HEK293T (cell line): ENCODE results near the gene TMEM223.

Experiments
- CTCF ChIA-PET: fragments of 350-600 bp; formaldehyde crosslinking; extraction: SDS; loops from one replicate; lab custom pipeline; 2021; ENCODE audit warnings: antibody characterized with exemption, inconsistent platforms; lab: Yijun Ruan, JAX
- POLR2A ChIA-PET: fragments of 350-600 bp; formaldehyde crosslinking; extraction: SDS; loops from one replicate; lab custom pipeline; 2020; ENCODE audit warnings: antibody characterized with exemption, inconsistent platforms; lab: Yijun Ruan, JAX
- DNase-seq: peaks from one replicate; pipeline ENCODE4 v3.0.0; 2012; ENCODE audit warnings: mixed read lengths; ENCODE audit errors: extremely low spot score
- ARNT ChIP-seq: fragments of 450-650 bp; IDR thresholded peaks from 2 replicates; pipeline ENCODE4 v1.6.1; 2017; ENCODE audit warnings: mild to moderate bottlenecking
- BHLHE40 ChIP-seq: fragments of 450-650 bp; IDR thresholded peaks from 2 replicates; pipeline ENCODE4 v1.6.1; 2016; ENCODE audit warnings: mild to moderate bottlenecking, moderate library complexity, borderline replicate concordance
- CTBP1 ChIP-seq: fragments of 450-650 bp; IDR thresholded peaks from 2 replicates; pipeline ENCODE4 v1.6.1; 2016; ENCODE audit warnings: borderline replicate concordance
- ELF4 ChIP-seq: fragments of 450-650 bp; IDR thresholded peaks from 2 replicates; pipeline ENCODE4 v1.6.1; 2017; ENCODE audit warnings: antibody characterized with exemption
- FOXA1 ChIP-seq: fragments of 450-650 bp; IDR thresholded peaks from 2 replicates; pipeline ENCODE4 v1.6.1; 2016; ENCODE audit warnings: mild to moderate bottlenecking
- FOXK2 ChIP-seq: fragments of 450-650 bp; IDR thresholded peaks from 2 replicates; pipeline ENCODE4 v1.6.1; 2016; ENCODE audit warnings: mild to moderate bottlenecking
- FOXM1 ChIP-seq: fragments of 450-650 bp; IDR thresholded peaks from 2 replicates; pipeline ENCODE4 v1.6.1; 2017; ENCODE audit warnings: mild to moderate bottlenecking, borderline replicate concordance
- HDGF ChIP-seq: fragments of 450-650 bp; IDR thresholded peaks from 2 replicates; pipeline ENCODE4 v1.6.1; 2017; ENCODE audit warnings: antibody characterized with exemption, borderline replicate concordance
- L3MBTL2 ChIP-seq: fragments of 450-650 bp; conservative IDR thresholded peaks from 2 replicates; pipeline ENCODE4 v1.6.1; 2016; ENCODE audit warnings: mild to moderate bottlenecking
- LEF1 ChIP-seq: fragments of 450-650 bp; IDR thresholded peaks from 2 replicates; pipeline ENCODE4 v1.6.1; 2017; ENCODE audit warnings: mild to moderate bottlenecking, borderline replicate concordance
- NFRKB ChIP-seq: fragments of 450-650 bp; IDR thresholded peaks from 2 replicates; pipeline ENCODE4 v1.6.1; 2016; ENCODE audit warnings: mild to moderate bottlenecking, moderate library complexity
- PKNOX1 ChIP-seq: fragments of 450-650 bp; IDR thresholded peaks from 2 replicates; pipeline ENCODE4 v1.6.1; 2016
- SP1 ChIP-seq: fragments of 450-650 bp; IDR thresholded peaks from 2 replicates; pipeline ENCODE4 v1.6.1; 2017
- SUZ12 ChIP-seq: fragments of 450-650 bp; IDR thresholded peaks from 2 replicates; pipeline ENCODE4 v1.6.1; 2016; ENCODE audit warnings: mild to moderate bottlenecking
- TARDBP ChIP-seq: fragments of 450-650 bp; IDR thresholded peaks from 2 replicates; pipeline ENCODE4 v1.6.1; 2016
- ZNF384 ChIP-seq: fragments of 450-650 bp; IDR thresholded peaks from 2 replicates; pipeline ENCODE4 v1.6.1; 2016

TMEM223 gene, protein sequence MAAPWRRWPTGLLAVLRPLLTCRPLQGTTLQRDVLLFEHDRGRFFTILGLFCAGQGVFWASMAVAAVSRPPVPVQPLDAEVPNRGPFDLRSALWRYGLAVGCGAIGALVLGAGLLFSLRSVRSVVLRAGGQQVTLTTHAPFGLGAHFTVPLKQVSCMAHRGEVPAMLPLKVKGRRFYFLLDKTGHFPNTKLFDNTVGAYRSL

GRCh38 chr11:62791501-62792201, at the start of gene TMEM223:
TSS of gene TMEM223 (minus strand) at chr11:62792006. CDS start at chr11:62791994, 12 bp downstream.
- POLR2A ChIA-PET, result interaction anchor here (0.7 to 8.8 kb wide), 6 partner anchors 29 to 90 kb away, joined by 3 to 144 read pairs (median 4); partner anchors contain the start of genes SLC3A2, WDR74 and ZBTB3
- TF ChIP-seq L3MBTL2, result peak; percentile 50
- no peak for TF ChIP-seq TARDBP
- TF ChIP-seq LEF1, result peak; percentile 29; the same call in 1 of the 2 replicates
- TF ChIP-seq ELF4, result peak; percentile 83; the same call in 1 of the 2 replicates
- peak; percentile 20; the same call in 1 of the 2 replicates for TF ChIP-seq HDGF
- no peak for TF ChIP-seq FOXM1
- TF ChIP-seq FOXK2, result no peak
- no peak for TF ChIP-seq SUZ12
- CTCF ChIA-PET, result no interaction called here
- DNase-seq, result peak; percentile 84

DNA sequence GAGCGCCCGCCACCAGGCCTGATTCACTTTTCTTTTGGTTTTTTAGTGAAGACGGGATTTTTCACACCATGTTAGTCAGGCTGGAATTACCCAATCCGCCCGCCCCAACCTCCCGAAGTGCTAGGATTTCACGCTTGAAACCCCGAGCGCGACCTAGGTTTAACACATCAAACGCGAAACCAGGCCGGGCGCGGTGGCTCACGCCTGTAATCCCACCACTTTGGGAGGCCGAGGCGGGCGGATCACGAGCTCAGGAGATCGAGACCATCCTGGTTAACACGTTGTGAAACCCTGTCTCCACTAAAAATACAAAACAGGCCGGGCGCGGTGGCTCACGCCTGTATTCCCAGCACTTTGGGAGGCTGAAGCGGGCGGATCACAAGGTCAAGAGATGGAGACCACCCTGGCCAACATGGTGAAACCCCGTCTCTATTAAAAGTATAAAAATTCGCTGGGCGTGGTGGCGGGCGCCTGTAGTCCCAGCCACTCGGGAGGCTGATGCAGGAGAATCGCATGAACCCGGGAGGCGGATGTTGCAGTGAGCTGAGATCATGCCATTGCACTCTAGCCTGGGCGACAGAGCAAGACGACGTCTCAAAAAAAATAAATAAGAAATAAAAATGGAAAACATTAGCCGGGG, 49.0 kb upstream of the TMEM223 start:
- peak; percentile 24 for DNase-seq
- CTCF ChIA-PET, result interaction anchor here (1.0 to 1.8 kb wide), 3 partner anchors 17 to 164 kb away, joined by 3 to 8 read pairs (median 3); no protein-coding TSS in a partner anchor
- POLR2A ChIA-PET, result interaction anchor here (0.6 to 3.4 kb wide), 56 partner anchors 9 to 1411 kb away, joined by 3 to 331 read pairs (median 5); partner anchors contain the start of genes B3GAT3, CPSF7, EEF1G and HNRNPUL2

DNA sequence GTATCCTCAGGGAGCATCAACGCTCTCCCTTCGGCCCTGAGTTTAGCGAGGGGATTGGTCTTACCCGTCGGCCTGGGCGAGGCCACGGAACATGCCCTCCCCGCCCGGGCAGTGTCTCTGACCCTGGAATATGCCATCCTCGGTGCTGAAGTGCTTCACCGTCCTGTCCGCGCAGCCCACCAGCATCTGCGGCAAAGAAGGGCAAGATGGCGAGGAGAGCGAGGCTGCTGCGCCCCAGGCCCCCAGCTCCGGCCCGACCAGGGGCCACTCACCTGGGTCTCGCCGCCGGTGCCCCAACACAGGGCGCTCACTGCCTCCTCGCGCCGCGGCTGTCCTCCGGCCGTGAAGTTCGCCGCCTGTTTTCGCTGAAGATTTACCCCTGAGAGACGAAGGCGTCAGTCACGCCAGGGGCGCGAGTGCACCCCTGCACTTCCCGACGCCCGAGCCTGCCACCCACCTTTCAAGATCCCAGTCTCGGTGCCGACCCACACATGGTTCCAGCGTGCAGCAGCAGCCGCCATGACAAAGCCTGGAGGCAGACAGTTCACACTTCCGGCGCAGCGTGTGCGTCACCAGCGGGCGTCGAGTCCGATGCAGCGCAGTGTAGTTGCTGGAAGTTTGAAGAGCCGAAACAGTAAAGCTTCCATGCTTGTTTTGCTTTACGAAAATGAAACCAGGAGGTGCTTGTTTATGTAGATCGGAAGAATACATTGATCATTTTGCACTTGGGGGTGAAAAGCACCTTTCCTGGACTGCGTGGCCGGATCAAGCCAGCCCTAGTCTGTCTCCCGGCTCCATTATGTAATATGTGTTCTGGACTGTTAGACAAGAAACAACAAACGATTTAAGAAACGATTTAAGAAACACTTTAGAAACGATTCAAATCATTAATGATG, 47.5 kb upstream of the TMEM223 start, which contains the start of gene WDR74:
Gene WDR74, minus strand, starts transcription at position 541 of the 896 bp plus-strand sequence. Its CDS starts 20 bp downstream, at position 521.
- TF ChIP-seq ELF4 (peak; percentile 84), SUZ12 (no peak), BHLHE40 (no peak), ZNF384 (no peak), FOXK2 (peak; percentile 78; the same call in 1 of the 2 replicates), NFRKB (peak; percentile 70), CTBP1 (no peak), L3MBTL2 (peak; percentile 52; the same call in 1 of the 2 replicates), HDGF (no peak), FOXM1 (no peak), ARNT (no peak)
- peak; percentile 69 for DNase-seq
- CTCF ChIA-PET, result interaction anchor here (1.2 kb wide), 1 partner anchor 162 kb away, joined by 3 read pairs; no protein-coding TSS in a partner anchor
- POLR2A ChIA-PET, result interaction anchor here (0.6 to 3.4 kb wide), 14 partner anchors 7 to 112 kb away, joined by 3 to 331 read pairs (median 32); partner anchors contain the start of genes HNRNPUL2, NXF1, SLC3A2 and STX5

DNA sequence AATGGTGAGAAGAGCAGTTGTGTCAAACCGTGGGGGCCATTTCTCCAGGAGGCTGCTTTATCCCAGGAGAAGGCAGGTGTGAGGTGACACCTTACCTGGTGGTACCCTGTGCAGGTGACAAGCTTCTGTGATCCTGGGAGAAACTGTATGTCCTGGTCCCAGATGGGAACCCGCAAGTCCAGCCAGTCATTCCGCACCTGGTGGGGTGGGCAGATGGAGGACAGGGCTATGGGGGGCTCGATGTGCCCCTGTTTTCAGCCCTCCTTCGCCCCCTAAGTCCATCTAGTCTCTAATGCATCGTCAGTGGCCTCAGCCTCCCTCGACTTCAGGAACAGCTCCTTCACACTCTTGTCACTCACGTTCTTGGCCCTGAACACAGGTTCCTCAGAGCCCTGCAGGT, 43.5 kb upstream of the TMEM223 start:
- POLR2A ChIA-PET, result interaction anchor here (1.5 to 2.1 kb wide), 2 partner anchors 20 to 164 kb away, joined by 3 to 14 read pairs; partner anchors contain the start of genes LBHD1 and UQCC3
- TF ChIP-seq BHLHE40 (no peak), ELF4 (no peak), ARNT (no peak), FOXM1 (no peak), SP1 (no peak), SUZ12 (no peak), NFRKB (no peak), TARDBP (no peak), HDGF (no peak), L3MBTL2 (no peak), CTBP1 (no peak), LEF1 (no peak), FOXK2 (no peak), FOXA1 (no peak), PKNOX1 (no peak), ZNF384 (no peak)
- CTCF ChIA-PET, result no interaction called here
- DNase-seq, result no peak

GRCh38 chr11:62832336-62833234, 40.8 kb upstream of the TMEM223 start, which contains the start of gene TEX54:
TSS of gene TEX54 (minus strand) at chr11:62832841.
- DNase-seq, result no peak
- CTCF ChIA-PET, result interaction anchor here (1.7 kb wide), 1 partner anchor 46 kb away, joined by 7 read pairs; no protein-coding TSS in a partner anchor

More at GRCh38 chr11:62832336-62833234, 40.8 kb upstream of the TMEM223 start, which contains the start of gene TEX54:
- TF ChIP-seq SP1 (no peak), CTBP1 (no peak), ELF4 (no peak), FOXM1 (no peak), HDGF (no peak), SUZ12 (no peak), FOXA1 (no peak), ZNF384 (no peak), ARNT (no peak), NFRKB (no peak), LEF1 (no peak), FOXK2 (no peak), BHLHE40 (no peak), PKNOX1 (no peak), L3MBTL2 (no peak), TARDBP (no peak)
- POLR2A ChIA-PET, result interaction anchor here (0.7 to 2.4 kb wide), 15 partner anchors 8 to 161 kb away, joined by 3 to 61 read pairs (median 7); partner anchors contain the start of genes HNRNPUL2, LBHD1, NXF1 and SLC3A2
